Naive B cell (primary cell): ENCODE measurements around the gene PTPRZ1. TPM values are rescaled to one million over a fixed set of nuclear protein-coding genes. Genes with fewer than 3 reads are reported as not detected.

Experiments used
- ATAC-seq, 2 donors: fragments of 150-1000 bp; cut with Tn5 transposase; 2 replicates each; pipeline ENCODE4 v1.10.0; 2021; ENCODE audit warnings: low read depth in 2 of 2, mild to moderate bottlenecking in 2 of 2, moderate library complexity in 2 of 2
- DNase-seq: peaks from one replicate; pipeline ENCODE4 v3.0.0; 2022
- H3K27ac Mint-ChIP-seq, 6 donors: one replicate each; pipeline ENCODE4 v1.8.0; 2020 to 2022; ENCODE audit warnings: mild to moderate bottlenecking in 6 of 6, mixed read lengths in 6 of 6, moderate library complexity in 5 of 6, inconsistent platforms in 2 of 6
- H3K27me3 Mint-ChIP-seq, 3 donors: one replicate each; pipeline ENCODE4 v1.8.0; 2021 to 2022; ENCODE audit warnings: mixed read lengths in 3 of 3, mild to moderate bottlenecking in 1 of 3
- H3K36me3 Mint-ChIP-seq, 2 donors: one replicate each; pipeline ENCODE4 v1.8.0; 2020 to 2022; ENCODE audit warnings: mixed read lengths in 2 of 2, inconsistent platforms in 1 of 2, mild to moderate bottlenecking in 1 of 2
- H3K4me1 Mint-ChIP-seq, 3 donors: one replicate each; pipeline ENCODE4 v1.8.0; 2020 to 2022; ENCODE audit warnings: mixed read lengths in 3 of 3, inconsistent platforms in 1 of 3, mild to moderate bottlenecking in 1 of 3, moderate library complexity in 1 of 3
- H3K4me3 Mint-ChIP-seq, 8 donors: one replicate each; pipeline ENCODE4 v1.8.0; 2020 to 2022; ENCODE audit warnings: mild to moderate bottlenecking in 8 of 8, mixed read lengths in 8 of 8, moderate library complexity in 8 of 8, inconsistent platforms in 2 of 8
- H3K9me3 Mint-ChIP-seq, 7 donors: one replicate each; pipeline ENCODE4 v1.8.0; 2020 to 2022; ENCODE audit warnings: mixed read lengths in 7 of 7, mild to moderate bottlenecking in 5 of 7, inconsistent platforms in 2 of 7, moderate library complexity in 1 of 7
- polyA plus RNA-seq, 6 donors: library from polyadenylated mRNA; unstranded; fragments of 300-500 nt; fragmentation: Illumina TruSeq; gene quantifications; one replicate each; pipeline ENCODE4 v1.2.3, GENCODE V29; 2021; ENCODE audit warnings: low read depth in 6 of 6

Gene PTPRZ1
- polyA plus RNA-seq, 6 donors from 2014 or later: not detected

DNA sequence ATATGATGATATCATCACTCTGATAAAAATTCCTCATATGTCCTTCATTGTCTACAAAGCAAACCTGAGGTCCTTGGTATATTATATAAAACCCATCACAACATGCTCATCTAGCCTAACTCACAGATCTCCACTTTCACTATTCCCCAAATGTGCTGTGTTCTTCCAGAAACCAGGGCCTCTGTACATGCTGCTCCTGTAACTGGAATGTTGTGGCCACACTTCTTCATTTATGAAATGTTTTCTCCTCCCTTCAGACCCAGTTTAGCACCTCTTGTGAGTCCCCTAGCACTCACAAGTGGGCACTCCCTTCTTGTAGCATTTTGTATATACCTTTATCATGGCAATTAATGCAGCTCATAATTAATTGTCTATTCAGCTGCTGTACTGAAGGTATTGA is 209.2 kb downstream of the PTPRZ1 start:
- Mint-ChIP-seq H3K27me3 (no peaks in the 10 kb centered on the region), H3K4me3 (no peak overlapping the region), H3K9me3 (no peaks in the 10 kb centered on the region), H3K27ac (no peak overlapping the region), H3K36me3 (peaks cover 15 to 37% of the 10 kb centered on the region in 2 donors), H3K4me1 (no peaks in the 10 kb centered on the region)
- ATAC-seq (no peak), DNase-seq (no peak)

DNA sequence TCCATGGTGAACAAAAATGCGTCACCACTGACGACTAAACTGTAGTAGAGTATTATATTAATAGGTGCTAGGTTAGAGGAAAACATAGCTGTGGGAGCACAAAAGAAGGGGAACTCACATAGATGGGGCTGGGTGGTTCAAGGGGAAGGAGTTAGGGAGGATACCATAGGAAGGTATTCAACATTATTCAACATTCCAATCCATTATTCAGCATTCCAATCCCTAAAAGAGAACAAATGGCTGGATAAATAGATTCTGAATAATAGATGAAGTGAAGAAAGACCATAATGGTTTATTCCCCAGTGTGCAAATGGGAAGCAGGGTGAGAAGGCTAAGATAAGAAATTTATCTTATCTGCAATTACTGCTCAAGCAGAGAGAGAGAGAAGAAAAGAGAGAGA is 209.7 kb downstream of the PTPRZ1 start:
- Mint-ChIP-seq H3K36me3 (peaks cover 15 to 33% of the 10 kb centered on the region in 2 donors), H3K27ac (no peak overlapping the region), H3K27me3 (no peaks in the 10 kb centered on the region), H3K9me3 (no peaks in the 10 kb centered on the region), H3K4me3 (no peak overlapping the region), H3K4me1 (no peaks in the 10 kb centered on the region)
- DNase-seq (no peak), ATAC-seq (no peak)

DNA sequence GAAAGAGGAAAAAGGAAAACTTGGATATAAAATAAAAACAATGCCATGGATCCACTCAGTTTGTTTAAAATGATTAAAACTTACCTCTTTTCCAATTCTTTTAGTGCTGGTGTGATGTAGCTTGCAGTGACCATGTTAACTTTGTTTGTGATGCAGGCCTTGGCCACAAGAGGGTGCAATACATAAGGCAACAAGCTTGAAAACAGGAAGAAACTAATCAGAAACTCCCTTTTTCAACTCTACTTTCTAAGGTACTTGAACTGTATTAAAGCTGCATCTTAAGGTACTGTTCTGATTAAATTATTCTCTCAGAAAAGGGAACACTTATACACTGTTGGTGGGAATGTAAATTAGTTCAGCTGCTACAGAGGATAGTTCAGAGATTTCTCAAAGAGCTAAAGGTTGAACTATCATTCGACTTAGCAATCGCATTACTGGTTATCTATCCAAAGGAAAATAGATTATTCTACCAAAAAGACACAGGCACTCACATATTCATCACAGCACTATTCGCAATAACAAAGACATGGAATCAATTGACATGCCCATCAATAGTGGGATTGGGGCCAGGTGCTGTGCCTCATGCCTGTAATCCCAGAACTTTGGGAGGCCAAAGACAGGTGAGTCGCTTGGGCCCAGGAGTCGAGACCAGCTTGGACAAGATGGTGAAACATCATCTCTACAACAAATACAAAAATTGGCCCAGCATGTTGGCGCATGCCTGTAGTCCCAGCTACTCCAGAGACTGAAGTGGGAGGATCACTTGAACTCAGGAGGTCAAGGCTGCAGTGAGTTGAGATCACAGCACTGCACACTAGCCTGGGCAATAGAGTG is 220.2 kb downstream of the PTPRZ1 start:
- Mint-ChIP-seq H3K36me3 (peaks cover 0 to 6% of the 10 kb centered on the region in 2 donors), H3K27ac (peak overlapping the region in 4 of 6 donors; percentile 36 to 67 (median 51)), H3K4me3 (no peak overlapping the region), H3K9me3 (no peaks in the 10 kb centered on the region), H3K4me1 (peaks cover 5 to 6% (median 5%) of the 10 kb centered on the region in 3 donors), H3K27me3 (no peaks in the 10 kb centered on the region)
- ATAC-seq (peak; percentile 94 to 97), DNase-seq (peak; percentile 71)

DNA sequence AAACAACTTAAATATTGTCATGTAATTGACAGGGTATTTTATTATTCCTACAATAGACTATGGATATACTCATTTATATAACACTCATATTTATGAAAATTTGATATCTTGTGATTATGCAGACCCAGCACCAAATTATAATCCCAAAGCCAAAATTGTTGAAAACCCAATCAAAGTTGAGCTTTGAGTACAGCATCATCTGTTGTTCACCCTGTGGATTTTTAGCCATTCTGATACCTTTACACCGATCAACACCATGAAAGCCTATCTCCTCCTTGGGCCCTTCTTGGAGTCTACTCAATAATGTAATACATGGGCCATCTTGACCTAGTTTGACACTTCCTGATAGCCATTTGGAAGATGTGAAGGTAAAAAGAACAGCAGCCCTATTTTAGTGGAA is 221.6 kb downstream of the PTPRZ1 start:
- H3K4me1 Mint-ChIP-seq: peaks cover 5 to 6% (median 5%) of the 10 kb centered on the region in 3 donors
- DNase-seq (no peak), ATAC-seq (no peak)
- H3K27ac Mint-ChIP-seq: peak overlapping the region in 1 of 6 donors; percentile 36
- H3K36me3 Mint-ChIP-seq: peaks cover 0 to 4% of the 10 kb centered on the region in 2 donors
- no peak overlapping the region for H3K4me3 Mint-ChIP-seq
- no peaks in the 10 kb centered on the region for H3K9me3 Mint-ChIP-seq
- H3K27me3 Mint-ChIP-seq: no peaks in the 10 kb centered on the region

DNA sequence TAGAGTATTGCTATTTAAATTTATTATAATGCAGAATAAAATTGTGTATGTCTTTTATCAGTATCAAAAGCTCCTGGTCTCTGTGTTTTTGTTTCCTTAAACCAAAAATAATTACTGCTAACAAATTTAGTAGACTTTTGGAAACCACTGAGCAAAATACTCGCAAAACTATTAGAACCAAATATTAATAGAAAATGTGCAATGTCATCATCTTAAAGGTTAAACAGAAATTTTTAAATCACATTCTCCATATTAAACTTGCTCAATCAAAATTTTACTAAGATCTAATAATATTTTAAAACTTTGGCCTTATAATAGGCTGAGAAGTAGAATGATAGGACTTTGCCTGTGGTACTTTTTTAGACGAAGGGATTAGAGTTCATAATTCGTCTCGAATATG is 222.7 kb downstream of the PTPRZ1 start:
- H3K27ac Mint-ChIP-seq: no peak overlapping the region
- DNase-seq (no peak), ATAC-seq (no peak)
- peaks cover 5 to 6% (median 5%) of the 10 kb centered on the region in 3 donors for H3K4me1 Mint-ChIP-seq
- H3K4me3 Mint-ChIP-seq: no peak overlapping the region
- H3K27me3 Mint-ChIP-seq: no peaks in the 10 kb centered on the region
- H3K36me3 Mint-ChIP-seq: peaks cover 7 to 14% of the 10 kb centered on the region in 2 donors
- peaks cover 0 to 1% (median 0%) of the 10 kb centered on the region in 7 donors for H3K9me3 Mint-ChIP-seq

DNA sequence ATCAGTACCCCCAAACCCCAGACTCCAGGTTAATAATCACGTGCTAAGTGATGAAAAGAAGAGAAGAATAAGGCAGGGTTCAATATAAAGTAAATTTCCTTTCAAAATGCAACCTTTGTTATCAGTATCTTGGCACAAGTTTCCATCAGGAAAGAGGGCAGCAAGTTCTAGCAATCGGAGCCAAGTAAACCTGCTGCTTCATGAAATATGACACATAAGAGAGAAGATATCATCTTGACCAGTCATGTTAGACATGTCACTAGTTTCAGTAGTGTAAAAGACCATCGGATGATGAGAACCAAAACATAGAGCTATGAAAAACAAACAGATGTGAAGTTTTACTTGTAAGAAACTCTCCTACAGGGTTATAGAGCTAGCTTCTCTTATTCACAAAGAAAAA is 227.1 kb downstream of the PTPRZ1 start:
- no peaks in the 10 kb centered on the region for H3K27me3 Mint-ChIP-seq
- H3K4me3 Mint-ChIP-seq: no peak overlapping the region
- H3K27ac Mint-ChIP-seq: no peak overlapping the region
- DNase-seq (no peak), ATAC-seq (no peak)
- H3K4me1 Mint-ChIP-seq: no peaks in the 10 kb centered on the region
- peaks cover 31 to 36% of the 10 kb centered on the region in 2 donors for H3K36me3 Mint-ChIP-seq
- H3K9me3 Mint-ChIP-seq: peaks cover 0 to 43% (median 25%) of the 10 kb centered on the region in 7 donors

DNA sequence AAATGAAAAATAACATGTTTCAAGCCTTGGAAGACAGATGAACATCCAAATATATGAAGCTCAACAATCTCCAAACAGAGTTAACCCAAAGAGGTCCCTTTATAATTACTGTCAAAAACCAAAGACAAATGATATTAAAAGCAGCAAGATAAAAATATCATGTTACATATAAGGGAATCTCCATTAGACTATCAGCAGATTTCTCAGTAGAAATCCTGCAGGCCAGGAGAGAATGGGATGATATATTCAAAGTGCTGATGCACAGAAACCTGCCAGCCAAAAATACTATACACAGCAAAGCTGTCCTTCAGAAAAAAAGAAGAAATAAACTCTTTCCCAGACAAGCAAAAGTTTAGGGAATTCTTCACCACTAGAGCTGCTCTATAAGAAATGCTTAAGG is 230.1 kb downstream of the PTPRZ1 start:
- Mint-ChIP-seq H3K27me3 (no peaks in the 10 kb centered on the region), H3K4me1 (no peaks in the 10 kb centered on the region), H3K36me3 (peaks cover 57 to 65% of the 10 kb centered on the region in 2 donors), H3K9me3 (peaks cover 11 to 72% (median 45%) of the 10 kb centered on the region in 7 donors), H3K4me3 (no peak overlapping the region), H3K27ac (no peak overlapping the region)
- no peak for DNase-seq
- ATAC-seq: no peak
